Measurements from ENCODE around the gene SLC39A6.
A peak's percentile ranks its signal among the peaks of the same experiment; 100 is the strongest.
"Not testable (repeated sequence)": the region's sequence is repeated elsewhere in the genome, so short reads cannot be mapped to it uniquely, and the experiment has no call there.

Gene SLC39A6

GRCh38 chr18:36129300-36130038 is at the start of gene SLC39A6, which contains the start of gene ELP2:
Gene SLC39A6, minus strand, starts transcription at chr18:36129340. Its CDS starts 2,333 bp downstream, at chr18:36127007.
Gene ELP2, plus strand, starts transcription at chr18:36129899. Its CDS starts 35 bp downstream, at chr18:36129934.
- DNase-seq (ENCODE audit: low spot score) = peak; percentile 82

- no peak for DNase-seq (ENCODE audit: low spot score)
Observed at GRCh38 chr18:36177913-36178312, 48.8 kb upstream of the SLC39A6 start.

- no peak for DNase-seq (ENCODE audit: low spot score)
Observed at GRCh38 chr18:36176711-36177110, 47.6 kb upstream of the SLC39A6 start.

- peak; percentile 39 for DNase-seq (ENCODE audit: low spot score)
Observed at GRCh38 chr18:36176177-36176584, 47.0 kb upstream of the SLC39A6 start.

- no peak for DNase-seq (ENCODE audit: low spot score)
Observed at GRCh38 chr18:36175481-36175880, 46.3 kb upstream of the SLC39A6 start.

- no peak for DNase-seq (ENCODE audit: low spot score)
Observed at GRCh38 chr18:36169938-36170337, 40.8 kb upstream of the SLC39A6 start.

GRCh38 chr18:36168296-36168695 is 39.2 kb upstream of the SLC39A6 start:
- DNase-seq (ENCODE audit: low spot score) = not testable (repeated sequence)

- no peak for DNase-seq (ENCODE audit: low spot score)
Observed at GRCh38 chr18:36167692-36168218, 38.6 kb upstream of the SLC39A6 start.

- DNase-seq (ENCODE audit: low spot score) = no peak
Observed at GRCh38 chr18:36162981-36163380, 33.8 kb upstream of the SLC39A6 start.

GRCh38 chr18:36160959-36161371 is 31.8 kb upstream of the SLC39A6 start:
- DNase-seq (ENCODE audit: low spot score) = no peak

GRCh38 chr18:36158266-36158867 is 29.2 kb upstream of the SLC39A6 start:
- no peak for DNase-seq (ENCODE audit: low spot score)

GRCh38 chr18:36157441-36157840 is 28.3 kb upstream of the SLC39A6 start:
- DNase-seq (ENCODE audit: low spot score) = no peak

GRCh38 chr18:36155851-36156757 is 27.0 kb upstream of the SLC39A6 start:
- no peak for DNase-seq (ENCODE audit: low spot score)

GRCh38 chr18:36153771-36154170 is 24.6 kb upstream of the SLC39A6 start:
- DNase-seq (ENCODE audit: low spot score) = no peak

GRCh38 chr18:36153203-36153602 is 24.1 kb upstream of the SLC39A6 start:
- DNase-seq (ENCODE audit: low spot score) = no peak

- no peak for DNase-seq (ENCODE audit: low spot score)
Observed at GRCh38 chr18:36152781-36153180, 23.6 kb upstream of the SLC39A6 start.

GRCh38 chr18:36149514-36150289 is 20.6 kb upstream of the SLC39A6 start:
- DNase-seq (ENCODE audit: low spot score) = no peak

- no peak for DNase-seq (ENCODE audit: low spot score)
Observed at GRCh38 chr18:36143391-36143790, 14.3 kb upstream of the SLC39A6 start.

- DNase-seq (ENCODE audit: low spot score) = no peak
Observed at GRCh38 chr18:36142751-36143150, 13.6 kb upstream of the SLC39A6 start.

GRCh38 chr18:36141576-36141975 is 12.4 kb upstream of the SLC39A6 start:
- DNase-seq (ENCODE audit: low spot score) = no peak

GRCh38 chr18:36139245-36139644 is 10.1 kb upstream of the SLC39A6 start:
- no peak for DNase-seq (ENCODE audit: low spot score)

Measured in HuH-7.5 (cell line).